HL-60 (cell line): ENCODE data around the gene EDRF1.

Source experiments
- DNase-seq, 2 experiments: peaks; one replicate each; pipeline ENCODE4 v3.0.0-alpha.2; 2010 to 2020; ENCODE audit warnings: low read depth in 1 of 2, low spot score in 1 of 2
- H3K27ac ChIP-seq: fragments of 250-450 bp; sonication (Bioruptor Pico); replicated peaks from 2 replicates; pipeline ENCODE4 v1.5.1; 2020; ENCODE audit warnings: mild to moderate bottlenecking, moderate library complexity
- H3K27me3 ChIP-seq: fragments of 250-450 bp; sonication (Bioruptor Pico); 2 replicates; pipeline ENCODE4 v1.5.1; 2021; ENCODE audit warnings: mild to moderate bottlenecking, moderate library complexity; ENCODE audit not compliant: insufficient read depth, poor library complexity, severe bottlenecking
- H3K4me3 ChIP-seq: replicated peaks from 2 replicates; pipeline ENCODE4 v1.5.1; 2011; ENCODE audit warnings: mild to moderate bottlenecking, control low read depth, low read length; ENCODE audit not compliant: insufficient read depth
- CTCF ChIP-seq: IDR thresholded peaks from one replicate; pipeline ENCODE4 v1.5.1; 2011; ENCODE audit warnings: low read length, control low read depth, inconsistent platforms; ENCODE audit not compliant: insufficient read depth
- GABPA ChIP-seq: IDR thresholded peaks from 2 replicates; pipeline ENCODE4 v1.6.1; 2012; ENCODE audit warnings: low read depth
- POLR2AphosphoS5 ChIP-seq: IDR thresholded peaks from 2 replicates; pipeline ENCODE4 v1.6.1; 2012; ENCODE audit warnings: low read depth
- REST ChIP-seq: IDR thresholded peaks from 2 replicates; pipeline ENCODE4 v1.6.1; 2012; ENCODE audit warnings: low read depth; ENCODE audit not compliant: insufficient replicate concordance
- SPI1 ChIP-seq: IDR thresholded peaks from 2 replicates; pipeline ENCODE4 v1.6.1; 2012; ENCODE audit warnings: low read depth, mild to moderate bottlenecking, borderline replicate concordance

The EDRF1 gene

GRCh38 chr10:125788156-125789034 is 68.9 kb downstream of the EDRF1 start:
- no peak for DNase-seq
- Histone ChIP-seq H3K27ac (no peak overlapping the region), H3K27me3 (no peaks in the 10 kb centered on the region), H3K4me3 (no peak overlapping the region)
- no peak for TF ChIP-seq REST
- no peak for TF ChIP-seq SPI1
- no peak for TF ChIP-seq CTCF
- no peak for TF ChIP-seq POLR2AphosphoS5
- no peak for TF ChIP-seq GABPA

- H3K4me3 ChIP-seq: no peak overlapping the region
- TF ChIP-seq SPI1: no peak
- TF ChIP-seq REST: no peak
- TF ChIP-seq GABPA: no peak
- no peak for TF ChIP-seq CTCF
- TF ChIP-seq POLR2AphosphoS5: no peak
- no peak overlapping the region for H3K27ac ChIP-seq
- no peaks in the 10 kb centered on the region for H3K27me3 ChIP-seq
- no peak for DNase-seq
Observed at GRCh38 chr10:125792342-125793300, 73.1 kb downstream of the EDRF1 start.

- DNase-seq: no peak
- no peak overlapping the region for H3K27ac ChIP-seq
- no peaks in the 10 kb centered on the region for H3K27me3 ChIP-seq
- TF ChIP-seq SPI1 (no peak), GABPA (no peak), REST (no peak), POLR2AphosphoS5 (no peak)
- no peak overlapping the region for H3K4me3 ChIP-seq
Observed at GRCh38 chr10:125795128-125795527, 75.6 kb downstream of the EDRF1 start.
